Osteoblast (primary cell): ENCODE measurements around the gene JAK1. TPM values are rescaled to one million over a fixed set of nuclear protein-coding genes. Genes with fewer than 3 reads are reported as not detected.

Experiments
- DNase-seq: peaks from one replicate; pipeline ENCODE4 v3.0.0; 2011; ENCODE audit warnings: low spot score, mixed read lengths; ENCODE audit not compliant: insufficient read length; ENCODE audit errors: missing footprints
- H2AFZ ChIP-seq: 2 replicates; pipeline ENCODE4 v1.6.0; 2011; ENCODE audit warnings: mild to moderate bottlenecking, low read length
- H3K27ac ChIP-seq: 2 replicates; pipeline ENCODE4 v1.5.1; 2011; ENCODE audit warnings: mild to moderate bottlenecking, low read depth, low read length, moderate library complexity
- H3K27me3 ChIP-seq: 2 replicates; pipeline ENCODE4 v1.6.0; 2012; ENCODE audit warnings: mild to moderate bottlenecking, control low read depth, inconsistent platforms, low read length, moderate library complexity; ENCODE audit not compliant: insufficient read depth
- H3K36me3 ChIP-seq: 2 replicates; pipeline ENCODE4 v1.5.1; 2011; ENCODE audit warnings: mild to moderate bottlenecking, low read length, control low read depth, moderate library complexity; ENCODE audit not compliant: insufficient read depth
- H3K4me1 ChIP-seq: 2 replicates; pipeline ENCODE4 v1.5.1; 2011; ENCODE audit warnings: mild to moderate bottlenecking, low read length, control low read depth, moderate library complexity; ENCODE audit not compliant: insufficient read depth
- H3K4me2 ChIP-seq: 2 replicates; pipeline ENCODE4 v1.6.0; 2011; ENCODE audit warnings: mild to moderate bottlenecking, low read length; ENCODE audit not compliant: insufficient read depth
- H3K4me3 ChIP-seq: fragments of 200-600 bp; sonication (generic); 3 replicates; pipeline ENCODE4 v1.5.1; 2012; ENCODE audit warnings: mild to moderate bottlenecking, low read length, inconsistent platforms; ENCODE audit not compliant: insufficient read depth
- H3K79me2 ChIP-seq: 2 replicates; pipeline ENCODE4 v1.6.0; 2012; ENCODE audit warnings: mild to moderate bottlenecking, low read length, control low read depth, inconsistent platforms; ENCODE audit not compliant: insufficient read depth
- H3K9me3 ChIP-seq: 2 replicates; pipeline ENCODE4 v1.5.1; 2011; ENCODE audit warnings: low read depth, low read length, control low read depth
- H4K20me1 ChIP-seq: 2 replicates; pipeline ENCODE4 v1.6.0; 2012; ENCODE audit warnings: mild to moderate bottlenecking, low read length, control low read depth; ENCODE audit not compliant: insufficient read depth
- CTCF ChIP-seq: IDR thresholded peaks from 2 replicates; pipeline ENCODE4 v1.5.1; 2011; ENCODE audit warnings: mild to moderate bottlenecking, low read depth, low read length, moderate library complexity; ENCODE audit errors: extremely low read depth
- total RNA-seq: library from RNA; depleted of rRNA; stranded (reverse); fragments of >200 nt; gene quantifications from 2 replicates; pipeline ENCODE4 v1.2.3, GENCODE V29; 2012

Gene JAK1
- total RNA-seq, 1 donor: 197 TPM

GRCh38 chr1:64956010-64956640 is 10.2 kb downstream of the JAK1 start:
- DNase-seq: peak; percentile 60
- H3K79me2 ChIP-seq: peaks cover 93% of the 10 kb centered on the region
- peaks cover 60% of the 10 kb centered on the region for H4K20me1 ChIP-seq
- no peak for TF ChIP-seq CTCF
- no peak overlapping the region for H3K4me3 ChIP-seq
- H3K27me3 ChIP-seq: no peaks in the 10 kb centered on the region
- H3K27ac ChIP-seq: no peak overlapping the region
- peaks cover 11% of the 10 kb centered on the region for H3K4me1 ChIP-seq
- H3K36me3 ChIP-seq: no peaks in the 10 kb centered on the region
- no peaks in the 10 kb centered on the region for H3K9me3 ChIP-seq
- H3K4me2 ChIP-seq: no peak overlapping the region
- H2AFZ ChIP-seq: no peak overlapping the region

- no peak for DNase-seq
- Histone ChIP-seq H3K27ac (no peak overlapping the region), H3K4me2 (no peak overlapping the region), H4K20me1 (peaks cover 61% of the 10 kb centered on the region), H3K4me3 (no peak overlapping the region), H3K4me1 (peaks cover 11% of the 10 kb centered on the region), H3K79me2 (peaks cover 93% of the 10 kb centered on the region), H3K36me3 (no peaks in the 10 kb centered on the region), H3K9me3 (no peaks in the 10 kb centered on the region), H3K27me3 (no peaks in the 10 kb centered on the region), H2AFZ (no peak overlapping the region)
- no peak for TF ChIP-seq CTCF
Observed at GRCh38 chr1:64955097-64956009, 11.0 kb downstream of the JAK1 start.

- Histone ChIP-seq H3K27ac (no peak overlapping the region), H3K36me3 (no peaks in the 10 kb centered on the region), H3K9me3 (no peaks in the 10 kb centered on the region), H2AFZ (no peak overlapping the region), H3K4me3 (no peak overlapping the region), H3K4me1 (peaks cover 11% of the 10 kb centered on the region), H4K20me1 (peaks cover 70% of the 10 kb centered on the region), H3K27me3 (no peaks in the 10 kb centered on the region), H3K79me2 (peaks cover 89% of the 10 kb centered on the region), H3K4me2 (no peak overlapping the region)
- DNase-seq: no peak
- TF ChIP-seq CTCF: no peak
Observed at GRCh38 chr1:64953241-64953640, 13.1 kb downstream of the JAK1 start.

- Histone ChIP-seq H3K79me2 (peaks cover 89% of the 10 kb centered on the region), H3K27ac (no peak overlapping the region), H2AFZ (no peak overlapping the region), H4K20me1 (peaks cover 69% of the 10 kb centered on the region), H3K36me3 (no peaks in the 10 kb centered on the region), H3K4me2 (no peak overlapping the region), H3K9me3 (no peaks in the 10 kb centered on the region), H3K27me3 (no peaks in the 10 kb centered on the region), H3K4me1 (no peaks in the 10 kb centered on the region), H3K4me3 (no peak overlapping the region)
- TF ChIP-seq CTCF: no peak
- no peak for DNase-seq
Observed at GRCh38 chr1:64950284-64950809, 16.0 kb downstream of the JAK1 start.
